SK-N-SH treated with all-trans-retinoic acid at 6 μM for 48 hours (cell line): ENCODE measurements around the gene ECM1.
A peak's percentile ranks its signal among the peaks of the same experiment; 100 is the strongest.

ENCODE experiments used
- ATAC-seq: fragments of 200-7000 bp; cut with Tn5 transposase; 3 replicates; pipeline ENCODE4 v1.9.1; 2020; ENCODE audit warnings: mild to moderate bottlenecking, moderate library complexity
- ARNTL ChIP-seq: fragments of 450-650 bp; formaldehyde crosslinking; IDR thresholded peaks from 2 replicates; pipeline ENCODE4 v1.5.0; 2020; ENCODE audit warnings: low read depth, mild to moderate bottlenecking, moderate library complexity, borderline replicate concordance
- BACH2 ChIP-seq: fragments of 250-450 bp; sonication (Bioruptor Pico); IDR thresholded peaks from 2 replicates; pipeline ENCODE4 v1.9.0; 2021; ENCODE audit warnings: mild to moderate bottlenecking, borderline replicate concordance
- CSDC2 ChIP-seq: fragments of 250-450 bp; sonication (Bioruptor Pico); IDR thresholded peaks from 2 replicates; pipeline ENCODE4 v1.5.0; 2020; ENCODE audit warnings: mild to moderate bottlenecking, moderate library complexity
- GLIS3 ChIP-seq: fragments of 250-450 bp; sonication (Bioruptor Pico); IDR thresholded peaks from 2 replicates; pipeline ENCODE4 v1.5.0; 2020; ENCODE audit warnings: mild to moderate bottlenecking, moderate library complexity
- RARB ChIP-seq: fragments of 250-450 bp; sonication (Bioruptor Pico); IDR thresholded peaks from 2 replicates; pipeline ENCODE4 v1.8.0; 2021; ENCODE audit warnings: mild to moderate bottlenecking, moderate library complexity
- SNAI2 ChIP-seq: fragments of 250-450 bp; sonication (Bioruptor Pico); IDR thresholded peaks from 2 replicates; pipeline ENCODE4 v1.5.0; 2020; ENCODE audit warnings: mild to moderate bottlenecking, moderate library complexity
- TOX ChIP-seq: fragments of 250-450 bp; sonication (Bioruptor Pico); IDR thresholded peaks from 2 replicates; pipeline ENCODE4 v1.8.0; 2021; ENCODE audit warnings: mild to moderate bottlenecking, moderate library complexity, borderline replicate concordance
- ZFP3 ChIP-seq: fragments of 250-450 bp; sonication (Bioruptor Pico); IDR thresholded peaks from 2 replicates; pipeline ENCODE4 v1.5.0; 2020; ENCODE audit warnings: mild to moderate bottlenecking, moderate library complexity
- ZFP30 ChIP-seq: fragments of 450-650 bp; formaldehyde crosslinking; IDR thresholded peaks from 2 replicates; pipeline ENCODE4 v1.5.0; 2022; ENCODE audit warnings: mild to moderate bottlenecking, moderate library complexity
- ZNF70 ChIP-seq: fragments of 450-650 bp; formaldehyde crosslinking; IDR thresholded peaks from 2 replicates; pipeline ENCODE4 v1.5.0; 2020; ENCODE audit warnings: mild to moderate bottlenecking, moderate library complexity
- TF ChIP-seq, protein P1 (sequence below): fragments of 250-450 bp; sonication (Bioruptor Pico); IDR thresholded peaks from 2 replicates; pipeline ENCODE4 v1.5.1; 2020; ENCODE audit warnings: low read depth, mild to moderate bottlenecking, moderate library complexity
- TF ChIP-seq, protein P2 (sequence below): fragments of 250-450 bp; sonication (Bioruptor Pico); IDR thresholded peaks from 2 replicates; pipeline ENCODE4 v1.5.0; 2020; ENCODE audit warnings: mild to moderate bottlenecking, moderate library complexity
- TF ChIP-seq, protein P3 (sequence below): fragments of 250-450 bp; sonication (Bioruptor Pico); IDR thresholded peaks from 2 replicates; pipeline ENCODE4 v1.5.1; 2021; ENCODE audit warnings: mild to moderate bottlenecking, moderate library complexity
- TF ChIP-seq, protein P4 (sequence below): fragments of 250-450 bp; sonication (Bioruptor Pico); IDR thresholded peaks from 2 replicates; pipeline ENCODE4 v1.8.0; 2021; ENCODE audit warnings: low read depth, mild to moderate bottlenecking, moderate library complexity, borderline replicate concordance

The ECM1 gene

DNA sequence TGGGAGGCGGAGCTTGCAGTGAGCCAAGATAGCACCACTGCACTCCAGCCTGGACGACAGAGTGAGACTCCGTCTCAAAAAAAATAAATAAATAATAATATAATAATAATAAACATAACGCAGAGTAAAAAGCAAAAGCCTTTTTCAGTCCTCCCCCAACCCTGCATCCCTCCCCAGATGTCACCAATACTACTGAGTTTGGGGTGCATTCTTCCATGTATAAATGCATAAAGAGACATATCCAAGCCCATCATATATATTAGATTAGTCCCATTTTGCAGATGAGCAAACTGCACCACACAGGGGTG, 40.4 kb downstream of the ECM1 start:
- TF ChIP-seq GLIS3, result no peak
- TF ChIP-seq, protein P1, sequence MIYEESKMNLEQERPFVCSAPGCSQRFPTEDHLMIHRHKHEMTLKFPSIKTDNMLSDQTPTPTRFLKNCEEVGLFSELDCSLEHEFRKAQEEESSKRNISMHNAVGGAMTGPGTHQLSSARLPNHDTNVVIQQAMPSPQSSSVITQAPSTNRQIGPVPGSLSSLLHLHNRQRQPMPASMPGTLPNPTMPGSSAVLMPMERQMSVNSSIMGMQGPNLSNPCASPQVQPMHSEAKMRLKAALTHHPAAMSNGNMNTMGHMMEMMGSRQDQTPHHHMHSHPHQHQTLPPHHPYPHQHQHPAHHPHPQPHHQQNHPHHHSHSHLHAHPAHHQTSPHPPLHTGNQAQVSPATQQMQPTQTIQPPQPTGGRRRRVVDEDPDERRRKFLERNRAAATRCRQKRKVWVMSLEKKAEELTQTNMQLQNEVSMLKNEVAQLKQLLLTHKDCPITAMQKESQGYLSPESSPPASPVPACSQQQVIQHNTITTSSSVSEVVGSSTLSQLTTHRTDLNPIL (CRISPR knock-in tag), result no peak
- no peak for TF ChIP-seq BACH2 (CRISPR knock-in tag)
- no peak for TF ChIP-seq ZFP3
- TF ChIP-seq, protein P2, sequence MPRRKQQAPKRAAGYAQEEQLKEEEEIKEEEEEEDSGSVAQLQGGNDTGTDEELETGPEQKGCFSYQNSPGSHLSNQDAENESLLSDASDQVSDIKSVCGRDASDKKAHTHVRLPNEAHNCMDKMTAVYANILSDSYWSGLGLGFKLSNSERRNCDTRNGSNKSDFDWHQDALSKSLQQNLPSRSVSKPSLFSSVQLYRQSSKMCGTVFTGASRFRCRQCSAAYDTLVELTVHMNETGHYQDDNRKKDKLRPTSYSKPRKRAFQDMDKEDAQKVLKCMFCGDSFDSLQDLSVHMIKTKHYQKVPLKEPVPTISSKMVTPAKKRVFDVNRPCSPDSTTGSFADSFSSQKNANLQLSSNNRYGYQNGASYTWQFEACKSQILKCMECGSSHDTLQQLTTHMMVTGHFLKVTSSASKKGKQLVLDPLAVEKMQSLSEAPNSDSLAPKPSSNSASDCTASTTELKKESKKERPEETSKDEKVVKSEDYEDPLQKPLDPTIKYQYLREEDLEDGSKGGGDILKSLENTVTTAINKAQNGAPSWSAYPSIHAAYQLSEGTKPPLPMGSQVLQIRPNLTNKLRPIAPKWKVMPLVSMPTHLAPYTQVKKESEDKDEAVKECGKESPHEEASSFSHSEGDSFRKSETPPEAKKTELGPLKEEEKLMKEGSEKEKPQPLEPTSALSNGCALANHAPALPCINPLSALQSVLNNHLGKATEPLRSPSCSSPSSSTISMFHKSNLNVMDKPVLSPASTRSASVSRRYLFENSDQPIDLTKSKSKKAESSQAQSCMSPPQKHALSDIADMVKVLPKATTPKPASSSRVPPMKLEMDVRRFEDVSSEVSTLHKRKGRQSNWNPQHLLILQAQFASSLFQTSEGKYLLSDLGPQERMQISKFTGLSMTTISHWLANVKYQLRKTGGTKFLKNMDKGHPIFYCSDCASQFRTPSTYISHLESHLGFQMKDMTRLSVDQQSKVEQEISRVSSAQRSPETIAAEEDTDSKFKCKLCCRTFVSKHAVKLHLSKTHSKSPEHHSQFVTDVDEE (CRISPR knock-in tag), result no peak
- TF ChIP-seq, protein P3, sequence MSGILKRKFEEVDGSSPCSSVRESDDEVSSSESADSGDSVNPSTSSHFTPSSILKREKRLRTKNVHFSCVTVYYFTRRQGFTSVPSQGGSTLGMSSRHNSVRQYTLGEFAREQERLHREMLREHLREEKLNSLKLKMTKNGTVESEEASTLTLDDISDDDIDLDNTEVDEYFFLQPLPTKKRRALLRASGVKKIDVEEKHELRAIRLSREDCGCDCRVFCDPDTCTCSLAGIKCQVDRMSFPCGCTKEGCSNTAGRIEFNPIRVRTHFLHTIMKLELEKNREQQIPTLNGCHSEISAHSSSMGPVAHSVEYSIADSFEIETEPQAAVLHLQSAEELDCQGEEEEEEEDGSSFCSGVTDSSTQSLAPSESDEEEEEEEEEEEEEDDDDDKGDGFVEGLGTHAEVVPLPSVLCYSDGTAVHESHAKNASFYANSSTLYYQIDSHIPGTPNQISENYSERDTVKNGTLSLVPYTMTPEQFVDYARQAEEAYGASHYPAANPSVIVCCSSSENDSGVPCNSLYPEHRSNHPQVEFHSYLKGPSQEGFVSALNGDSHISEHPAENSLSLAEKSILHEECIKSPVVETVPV, result no peak
- TF ChIP-seq CSDC2, result no peak
- TF ChIP-seq ZNF70, result no peak
- TF ChIP-seq, protein P4, sequence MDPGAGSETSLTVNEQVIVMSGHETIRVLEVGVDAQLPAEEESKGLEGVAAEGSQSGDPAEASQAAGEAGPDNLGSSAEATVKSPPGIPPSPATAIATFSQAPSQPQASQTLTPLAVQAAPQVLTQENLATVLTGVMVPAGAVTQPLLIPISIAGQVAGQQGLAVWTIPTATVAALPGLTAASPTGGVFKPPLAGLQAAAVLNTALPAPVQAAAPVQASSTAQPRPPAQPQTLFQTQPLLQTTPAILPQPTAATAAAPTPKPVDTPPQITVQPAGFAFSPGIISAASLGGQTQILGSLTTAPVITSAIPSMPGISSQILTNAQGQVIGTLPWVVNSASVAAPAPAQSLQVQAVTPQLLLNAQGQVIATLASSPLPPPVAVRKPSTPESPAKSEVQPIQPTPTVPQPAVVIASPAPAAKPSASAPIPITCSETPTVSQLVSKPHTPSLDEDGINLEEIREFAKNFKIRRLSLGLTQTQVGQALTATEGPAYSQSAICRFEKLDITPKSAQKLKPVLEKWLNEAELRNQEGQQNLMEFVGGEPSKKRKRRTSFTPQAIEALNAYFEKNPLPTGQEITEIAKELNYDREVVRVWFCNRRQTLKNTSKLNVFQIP (CRISPR knock-in tag), result no peak
- TF ChIP-seq TOX (CRISPR knock-in tag), result no peak
- TF ChIP-seq, all 23 proteins: peak for 0

DNA sequence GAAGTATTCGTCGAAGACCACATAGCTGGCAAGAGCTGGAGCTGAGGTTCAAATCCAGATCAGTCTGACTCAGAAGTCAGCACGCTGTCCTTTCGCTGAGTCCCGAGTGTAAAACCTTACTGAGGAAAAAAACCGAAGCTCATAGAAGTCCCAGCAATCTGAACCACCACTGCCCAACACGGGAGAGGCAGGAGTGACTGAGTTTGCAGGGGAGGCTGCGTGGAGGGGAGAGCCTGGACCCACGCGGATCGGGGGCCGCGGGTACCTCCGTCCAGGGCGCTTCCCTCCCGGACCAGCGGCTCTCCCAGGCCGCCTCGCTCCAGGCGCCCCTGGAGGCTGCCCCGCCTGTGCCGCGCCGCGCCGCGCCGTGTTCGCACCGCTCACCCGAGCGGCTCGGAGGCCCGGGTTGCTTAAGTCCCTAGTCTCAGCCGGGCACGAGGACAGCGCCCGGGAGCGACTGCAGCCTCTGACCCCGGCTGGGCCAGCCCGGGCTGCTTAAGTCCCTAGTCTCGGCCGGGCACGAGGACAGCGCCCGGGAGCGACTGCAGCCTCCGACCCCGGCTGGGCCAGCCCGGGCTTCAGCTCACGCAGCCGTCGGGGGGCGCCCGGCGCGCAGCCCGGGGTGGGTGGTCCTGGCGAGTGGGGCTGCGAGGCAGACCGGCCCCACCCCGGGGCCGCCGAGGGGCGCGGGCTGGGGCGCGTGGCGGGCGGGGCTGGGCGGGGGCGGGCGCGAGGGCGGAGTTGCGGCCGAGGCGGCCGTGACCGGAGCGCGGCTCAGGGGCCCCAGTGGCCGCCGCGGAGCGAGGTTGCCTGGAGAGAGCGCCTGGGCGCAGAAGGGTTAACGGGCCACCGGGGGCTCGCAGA, 41.0 kb downstream of the ECM1 start, which contains the start of gene ADAMTSL4:
ADAMTSL4 (plus strand) TSS at position 777 of the 864 bp plus-strand sequence. CDS start 2,881 bp downstream, outside the sequence.
- ATAC-seq, result peak; percentile 83

More for the DNA sequence above, 40.4 kb downstream of the ECM1 start:
- ATAC-seq, result no peak

DNA sequence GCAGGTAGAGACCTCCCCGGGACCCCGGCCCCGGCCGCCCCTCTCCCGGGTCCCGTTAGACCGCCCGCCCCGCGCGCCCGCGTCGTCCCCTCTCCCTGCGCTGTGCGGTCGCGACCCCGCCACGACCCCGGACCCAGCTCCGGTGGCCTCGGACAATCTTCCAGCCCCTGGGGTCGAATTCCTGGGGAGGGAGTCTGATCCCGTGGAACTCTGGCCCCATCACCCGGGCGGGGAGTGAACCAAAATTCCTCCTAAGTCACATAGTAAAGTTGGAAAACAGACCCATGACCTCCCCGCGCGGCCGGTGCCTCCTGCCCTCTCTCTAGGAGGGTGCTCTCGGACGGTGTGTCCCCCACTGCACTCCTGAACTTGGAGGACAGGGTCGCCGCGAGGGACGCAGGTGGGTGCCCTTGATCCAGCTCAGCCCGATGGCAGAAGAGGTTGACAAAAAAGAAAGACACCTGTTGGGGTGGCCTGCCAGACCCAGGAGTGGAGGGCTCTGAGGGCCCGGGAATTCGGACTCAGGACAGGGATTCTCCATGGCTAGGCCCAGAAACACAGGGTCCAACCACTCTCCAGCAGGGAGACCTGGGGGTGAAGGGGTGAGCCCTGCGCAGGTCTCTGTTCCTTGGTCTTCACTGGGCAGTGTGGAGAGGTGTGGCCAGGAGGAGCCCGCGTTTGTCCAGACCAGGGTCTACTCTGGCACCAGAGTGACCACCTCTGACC, 41.8 kb downstream of the ECM1 start:
- ATAC-seq, result 0 out of 3 replicates have a peak, but pooled peaks have one; percentile 1
- no peak for TF ChIP-seq ARNTL (CRISPR knock-in tag)

More for the DNA sequence above, 41.0 kb downstream of the ECM1 start, which contains the start of gene ADAMTSL4:
- TF ChIP-seq ZFP3 (peak; percentile 18; the same call in 1 of the 2 replicates), ZNF70 (no peak), CSDC2 (no peak), RARB (CRISPR knock-in tag) (no peak)
- TF ChIP-seq, protein P4 (CRISPR knock-in tag), result no peak
- TF ChIP-seq, all 23 proteins: peak for 1

DNA sequence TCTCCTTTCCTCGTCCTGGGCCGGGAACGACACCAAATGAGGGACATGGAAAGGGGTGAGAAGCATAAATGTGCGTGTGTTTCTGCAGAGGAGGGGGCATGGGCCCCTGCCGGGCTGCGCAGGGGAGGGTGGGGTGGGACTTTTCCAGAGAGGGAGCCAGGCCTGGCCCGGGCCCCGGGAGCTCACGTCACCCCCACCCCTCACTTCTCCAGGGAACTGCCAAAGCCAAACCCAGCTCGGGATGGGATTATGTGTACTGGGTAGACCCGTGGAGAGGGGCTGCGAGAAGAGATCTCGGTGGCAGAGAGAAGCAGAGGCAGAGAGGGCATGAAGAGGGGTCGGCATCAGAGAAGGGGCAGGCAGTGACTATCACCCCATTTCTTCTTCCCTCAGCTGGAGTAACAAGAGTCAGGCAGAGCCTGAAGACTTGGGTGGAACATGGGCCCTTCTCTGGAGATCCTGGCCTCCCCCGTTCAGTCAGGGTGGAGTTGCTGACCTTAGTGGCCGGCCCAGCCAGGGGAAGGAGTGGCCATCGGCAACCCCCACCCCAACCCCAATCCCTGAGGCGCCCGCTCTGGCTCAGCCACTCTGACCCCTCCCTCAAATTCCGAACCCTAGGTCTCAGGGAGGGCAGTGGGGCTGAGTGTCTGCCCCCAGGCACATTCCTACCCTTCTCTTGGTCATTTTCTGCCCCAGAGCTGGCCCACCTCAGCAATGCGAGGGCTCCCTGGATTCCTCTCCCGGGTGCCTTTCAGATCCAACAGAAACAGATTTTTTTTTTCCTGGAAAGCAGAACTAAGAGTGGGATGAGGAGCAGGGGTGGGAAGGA, 42.5 kb downstream of the ECM1 start:
- ATAC-seq, result no peak
- TF ChIP-seq ZFP30 (CRISPR knock-in tag) (no peak), BACH2 (CRISPR knock-in tag) (no peak), ARNTL (CRISPR knock-in tag) (no peak), RARB (CRISPR knock-in tag) (no peak), ZFP3 (no peak), SNAI2 (no peak)
- TF ChIP-seq, protein P3, result no peak
- TF ChIP-seq, protein P2 (CRISPR knock-in tag), result no peak
